Adrenal gland (tissue), 5 donors: ENCODE results near the gene PFKFB1.

Experiments used
- POLR2A ChIP-seq, 2 donors: fragments of 450-650 bp; IDR thresholded peaks; one replicate each; pipeline ENCODE4 v1.6.1; 2017; ENCODE audit warnings: antibody characterized with exemption in 2 of 2, mild to moderate bottlenecking in 2 of 2, moderate library complexity in 1 of 2
- TF ChIP-seq, protein P1 (sequence below), 6 experiments: fragments of 450-650 bp in 4 of 6; fragments of 200-600 bp in 2 of 6; sonication (generic) in 1 of 6; IDR thresholded peaks; 1 replicate in 5 of 6; 2 replicates in 1 of 6; pipeline versions ENCODE4 v1.5.1 to v1.8.0; 2016 to 2021; ENCODE audit warnings: antibody characterized with exemption in 6 of 6, mild to moderate bottlenecking in 2 of 6, moderate library complexity in 1 of 6
- donor health status: DM: no; HTN: no; CAD: no.

DNA sequence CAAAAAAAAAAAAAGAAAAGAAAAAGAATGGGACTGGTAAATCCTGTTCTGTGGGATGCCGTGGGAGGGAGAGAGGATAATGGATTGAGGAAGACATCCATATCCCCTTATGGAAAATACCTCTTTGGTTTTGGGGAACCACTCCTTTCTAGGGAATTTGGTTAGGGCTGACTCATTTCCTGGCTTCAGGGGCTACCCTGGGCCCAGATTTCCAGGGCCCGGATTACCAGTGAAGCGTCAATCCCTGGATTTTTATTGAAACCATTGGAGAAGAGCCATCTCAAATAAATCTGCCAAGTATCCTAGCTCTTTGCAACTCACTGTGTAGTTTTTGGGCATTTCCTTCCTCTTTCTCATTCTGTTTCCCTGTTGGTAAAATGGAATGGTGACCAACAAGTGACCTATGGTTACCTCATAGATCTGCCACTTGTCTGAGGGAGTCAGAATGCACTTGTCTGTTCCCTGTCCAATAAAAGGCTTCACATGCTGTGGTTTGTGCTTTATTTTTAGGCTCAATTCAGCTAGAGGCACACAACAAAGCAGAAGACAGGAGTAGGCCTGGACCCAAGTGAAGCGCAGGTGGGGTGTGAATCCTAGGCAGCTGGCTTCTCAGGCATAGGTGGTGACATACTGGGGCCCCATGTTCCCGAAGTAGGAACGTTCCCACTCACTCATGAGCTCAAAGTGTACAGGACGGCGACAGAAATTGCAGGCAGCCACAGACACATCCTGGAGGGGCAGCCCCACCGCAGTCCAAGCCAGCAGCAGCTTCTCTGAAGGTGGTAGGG, 14.8 kb upstream of the PFKFB1 start:
- TF ChIP-seq, protein P1, sequence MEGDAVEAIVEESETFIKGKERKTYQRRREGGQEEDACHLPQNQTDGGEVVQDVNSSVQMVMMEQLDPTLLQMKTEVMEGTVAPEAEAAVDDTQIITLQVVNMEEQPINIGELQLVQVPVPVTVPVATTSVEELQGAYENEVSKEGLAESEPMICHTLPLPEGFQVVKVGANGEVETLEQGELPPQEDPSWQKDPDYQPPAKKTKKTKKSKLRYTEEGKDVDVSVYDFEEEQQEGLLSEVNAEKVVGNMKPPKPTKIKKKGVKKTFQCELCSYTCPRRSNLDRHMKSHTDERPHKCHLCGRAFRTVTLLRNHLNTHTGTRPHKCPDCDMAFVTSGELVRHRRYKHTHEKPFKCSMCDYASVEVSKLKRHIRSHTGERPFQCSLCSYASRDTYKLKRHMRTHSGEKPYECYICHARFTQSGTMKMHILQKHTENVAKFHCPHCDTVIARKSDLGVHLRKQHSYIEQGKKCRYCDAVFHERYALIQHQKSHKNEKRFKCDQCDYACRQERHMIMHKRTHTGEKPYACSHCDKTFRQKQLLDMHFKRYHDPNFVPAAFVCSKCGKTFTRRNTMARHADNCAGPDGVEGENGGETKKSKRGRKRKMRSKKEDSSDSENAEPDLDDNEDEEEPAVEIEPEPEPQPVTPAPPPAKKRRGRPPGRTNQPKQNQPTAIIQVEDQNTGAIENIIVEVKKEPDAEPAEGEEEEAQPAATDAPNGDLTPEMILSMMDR (IDR thresholded peaks at IDR 0.05): no peak
- TF ChIP-seq POLR2A (IDR thresholded peaks at IDR 0.05): no peak
